HG03575 (cell line): Measurements from ENCODE around the gene GFAP.

Experiments used
- ATAC-seq: cut with Tn5 transposase; IDR thresholded peaks from one replicate; pipeline ENCODE4 v1.9.1; 2021; ENCODE audit not compliant: unreplicated experiment, insufficient number of reproducible peaks, low FRiP score; ENCODE audit errors: extremely low read depth

GFAP gene

GRCh38 chr17:44932787-44933097 is 17.4 kb upstream of the GFAP start:
- ATAC-seq: no peak

DNA sequence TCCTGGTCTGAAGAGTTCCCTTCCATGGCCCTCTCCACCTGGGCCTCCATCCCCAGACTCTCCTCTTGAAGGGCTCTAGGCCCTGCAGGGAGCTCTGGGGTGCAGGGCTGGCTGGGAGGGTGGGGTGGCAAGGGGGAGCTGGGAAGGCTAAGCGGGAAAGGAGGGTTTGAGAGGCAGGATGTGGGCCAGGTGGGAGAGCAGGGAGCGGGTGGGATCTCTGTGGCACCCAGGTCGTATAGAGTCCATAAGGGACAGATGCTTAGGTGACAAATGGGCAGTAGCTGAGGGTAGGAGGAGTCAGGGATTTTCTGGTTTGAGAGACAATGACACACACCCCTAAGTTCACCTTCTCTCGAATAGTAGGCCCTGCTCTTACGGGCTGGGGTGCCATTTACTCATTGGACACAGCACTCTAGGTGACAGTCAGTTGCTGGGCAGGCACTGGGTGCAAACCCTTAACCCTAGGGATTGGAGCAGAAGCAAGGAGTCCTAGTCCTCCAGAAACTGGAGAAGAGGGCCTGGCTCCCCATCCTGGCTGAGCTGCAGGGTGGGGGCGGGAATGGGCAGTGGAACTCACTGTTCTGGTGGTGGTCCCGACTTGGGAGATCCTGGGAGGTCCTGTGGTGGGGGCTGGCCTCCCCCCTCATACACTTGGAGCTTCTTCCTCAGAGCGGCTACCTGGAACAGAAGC is 16.9 kb upstream of the GFAP start:
- ATAC-seq: no peak

GRCh38 chr17:44931376-44931775 is 16.1 kb upstream of the GFAP start:
- ATAC-seq: no peak

DNA sequence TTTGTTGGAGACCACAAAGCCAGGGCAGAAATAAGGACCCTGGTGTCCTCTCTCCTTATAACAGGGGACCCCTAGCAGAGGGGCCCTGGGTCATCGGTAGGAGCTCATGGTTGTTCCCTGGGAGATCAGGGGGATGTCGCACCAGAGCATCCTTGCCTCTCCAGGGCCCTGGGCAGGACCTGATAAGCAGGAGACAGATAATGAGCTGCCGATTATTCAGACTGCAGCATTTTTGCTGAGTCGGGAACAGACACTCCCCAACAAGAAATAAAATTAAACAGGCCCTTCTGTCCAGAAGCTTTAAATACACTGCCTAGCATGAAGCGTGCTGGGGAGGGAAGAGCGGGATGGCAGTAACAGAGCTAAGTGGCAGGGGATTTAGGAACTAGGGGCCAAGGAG is 15.4 kb upstream of the GFAP start:
- ATAC-seq: no peak

DNA sequence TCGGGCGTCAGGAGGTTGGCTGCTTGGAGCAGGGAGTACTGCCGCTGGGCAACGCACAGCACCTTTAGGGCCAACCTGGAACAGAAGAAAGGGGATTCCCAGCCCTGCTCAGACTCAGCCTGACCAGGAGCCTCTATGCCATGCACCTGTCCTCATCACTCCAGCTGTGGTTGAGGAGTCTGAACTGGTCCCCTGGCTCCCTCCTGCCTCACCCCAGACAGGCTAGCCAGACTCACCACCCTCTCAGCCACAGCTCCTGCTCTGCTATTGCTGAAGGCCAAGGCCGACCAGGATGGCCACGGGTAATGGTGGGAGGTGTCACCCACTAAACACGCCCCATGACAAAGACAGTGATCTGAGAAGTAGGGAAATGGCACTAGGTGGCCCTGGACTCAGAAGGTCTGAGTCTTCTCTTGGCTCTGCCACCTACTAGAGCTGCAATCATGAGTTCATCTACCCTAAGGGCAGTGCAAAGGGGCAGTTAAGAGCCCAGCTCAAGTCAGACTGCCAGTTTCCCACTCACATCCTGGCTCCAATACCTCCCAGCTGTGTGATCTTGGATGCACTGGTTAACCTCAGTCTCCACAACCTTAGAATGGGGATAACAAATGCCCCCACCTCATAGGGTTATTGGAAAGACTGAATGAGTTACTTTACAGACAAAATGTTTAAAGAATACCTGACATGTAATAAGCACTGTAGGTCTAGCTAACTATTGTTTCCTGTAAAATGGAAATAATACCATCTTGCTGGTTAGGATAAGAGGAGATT is 13.8 kb upstream of the GFAP start:
- ATAC-seq: no peak

DNA sequence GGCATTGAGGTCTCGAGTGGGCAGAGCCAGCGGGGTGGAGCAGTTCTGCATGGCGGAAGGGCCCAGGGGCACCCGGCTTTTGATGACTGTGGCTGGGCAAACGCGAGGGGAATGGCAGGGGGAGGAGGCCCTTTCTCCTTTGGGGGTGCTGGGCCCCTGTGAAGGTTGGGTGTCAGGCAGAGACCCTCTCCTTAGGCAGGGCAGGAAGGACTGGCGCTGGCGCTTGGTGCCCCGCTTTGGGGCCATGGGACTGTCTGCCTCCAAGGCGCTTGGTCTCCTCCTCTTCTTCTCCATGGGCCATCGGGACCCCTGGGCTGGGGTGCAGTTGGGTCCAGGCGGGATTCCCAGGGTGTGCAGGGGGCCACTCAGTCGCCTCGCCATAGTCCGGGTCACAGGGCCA is 12.8 kb upstream of the GFAP start:
- no peak for ATAC-seq

- no peak for ATAC-seq
Observed at GRCh38 chr17:44927696-44928095, 12.4 kb upstream of the GFAP start.

DNA sequence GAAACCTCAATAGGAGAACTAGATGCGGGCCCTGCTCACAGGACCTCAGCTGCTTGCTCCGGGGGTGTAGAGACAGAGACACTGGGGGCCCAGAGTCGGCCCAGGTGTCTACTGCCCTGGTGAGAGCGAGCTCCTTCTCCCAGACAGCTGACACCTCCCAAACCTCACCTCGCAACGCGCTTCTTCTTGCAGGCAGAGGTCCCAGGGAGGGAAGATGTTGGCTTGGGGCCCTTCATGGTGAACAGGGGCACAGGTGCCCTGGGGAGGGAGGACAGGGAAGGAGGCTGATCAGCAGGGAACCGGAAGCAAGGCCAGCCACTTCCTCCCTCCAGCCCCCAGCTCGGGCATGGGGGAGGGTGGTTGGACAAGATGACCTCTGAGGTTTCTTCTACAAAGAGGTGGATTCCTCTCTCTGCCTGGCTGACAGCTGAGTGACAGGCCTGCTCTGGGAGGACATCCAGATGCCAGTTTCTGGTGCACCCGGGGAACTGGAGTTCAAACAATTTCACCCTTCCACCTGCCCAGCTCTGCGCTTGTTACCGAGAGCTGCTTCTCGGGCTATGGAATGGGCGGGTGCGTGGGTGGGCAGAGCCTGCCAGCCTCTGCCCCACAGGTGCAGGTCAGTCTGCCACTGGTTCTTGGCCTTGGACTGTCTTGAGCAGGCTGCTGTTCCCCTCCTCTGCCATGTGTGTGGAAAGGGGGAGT is 11.7 kb upstream of the GFAP start:
- ATAC-seq: no peak

DNA sequence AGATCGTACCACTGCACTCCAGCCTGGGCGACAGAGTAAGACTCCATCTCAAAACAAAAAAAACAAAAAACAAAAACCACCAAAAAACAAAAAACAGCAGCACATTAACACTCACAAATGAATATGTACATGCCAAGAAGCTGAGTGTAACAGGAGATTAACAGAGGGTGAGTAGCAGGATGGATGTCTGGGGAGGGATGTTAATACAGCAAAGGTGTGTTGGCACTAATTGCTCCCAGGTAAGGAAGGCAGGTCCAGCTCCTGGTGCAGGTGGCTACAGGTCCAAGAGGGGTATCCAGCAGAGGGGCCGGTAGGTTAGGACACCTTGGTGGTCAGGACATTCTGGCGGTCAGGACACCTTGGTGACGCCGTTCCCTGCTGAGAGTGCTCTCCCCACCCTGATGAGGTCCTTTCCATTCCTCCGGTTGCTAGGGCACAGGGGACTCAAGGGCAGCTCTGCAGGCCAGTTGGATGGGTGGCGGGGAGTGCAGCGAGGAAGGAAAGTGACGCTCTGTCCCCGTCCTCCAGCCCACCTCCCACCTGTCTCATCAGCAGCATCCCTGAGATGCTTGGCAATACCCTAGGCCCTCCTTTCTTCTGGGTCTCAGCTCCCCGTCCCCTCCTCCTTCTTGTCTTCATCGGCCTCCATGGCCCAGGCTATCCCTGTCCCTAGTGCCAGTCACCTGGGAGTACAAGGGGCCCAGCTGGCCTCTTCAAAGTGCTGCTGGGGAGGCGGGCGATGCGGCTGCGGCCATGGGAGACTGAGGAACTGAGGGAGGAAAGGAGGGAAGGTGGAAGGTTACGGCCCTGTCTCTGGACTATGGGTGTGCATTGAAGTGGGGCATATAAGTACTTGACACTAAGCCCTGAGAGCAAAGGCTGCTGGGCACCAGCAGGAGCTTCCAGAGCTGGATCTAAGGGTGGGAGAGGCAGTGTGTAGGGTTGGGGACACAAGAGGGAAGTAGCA is 10.7 kb upstream of the GFAP start:
- no peak for ATAC-seq

- no peak for ATAC-seq
Observed at GRCh38 chr17:44924107-44924544, 8.8 kb upstream of the GFAP start.

DNA sequence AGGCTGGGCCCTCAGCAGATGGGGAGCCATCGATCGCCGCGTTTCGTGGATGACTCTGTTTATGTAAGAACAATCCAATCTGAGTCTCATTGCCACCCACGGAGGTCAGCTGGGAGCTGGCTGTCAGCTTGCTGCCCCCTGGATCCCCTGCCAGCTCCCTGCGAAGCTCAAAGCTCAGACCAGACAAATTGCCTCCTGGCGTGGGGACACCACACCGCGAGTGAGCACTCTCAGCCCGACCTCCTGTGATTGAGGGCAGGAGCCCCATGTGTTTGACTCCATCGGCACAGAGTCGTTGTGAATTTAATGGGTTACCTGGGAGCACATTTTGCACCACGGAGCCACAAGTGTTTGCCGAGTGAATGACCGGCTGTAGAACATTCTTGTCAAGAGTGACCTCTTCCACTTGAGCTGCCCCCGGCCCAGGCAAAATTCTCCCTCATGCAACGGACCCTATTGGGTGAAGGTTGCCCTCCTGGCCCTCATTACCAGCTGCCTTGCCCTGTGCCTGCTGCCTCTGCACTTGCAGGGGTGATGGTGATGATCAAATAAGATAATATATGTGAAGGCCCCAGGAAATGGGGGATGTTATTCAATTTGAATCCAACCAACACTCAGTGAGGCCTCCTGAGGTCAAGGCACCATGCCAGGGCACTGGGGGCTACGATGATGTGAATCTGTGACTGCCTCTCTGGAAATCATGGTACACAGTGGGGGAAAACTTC is 7.6 kb upstream of the GFAP start:
- ATAC-seq: no peak

DNA sequence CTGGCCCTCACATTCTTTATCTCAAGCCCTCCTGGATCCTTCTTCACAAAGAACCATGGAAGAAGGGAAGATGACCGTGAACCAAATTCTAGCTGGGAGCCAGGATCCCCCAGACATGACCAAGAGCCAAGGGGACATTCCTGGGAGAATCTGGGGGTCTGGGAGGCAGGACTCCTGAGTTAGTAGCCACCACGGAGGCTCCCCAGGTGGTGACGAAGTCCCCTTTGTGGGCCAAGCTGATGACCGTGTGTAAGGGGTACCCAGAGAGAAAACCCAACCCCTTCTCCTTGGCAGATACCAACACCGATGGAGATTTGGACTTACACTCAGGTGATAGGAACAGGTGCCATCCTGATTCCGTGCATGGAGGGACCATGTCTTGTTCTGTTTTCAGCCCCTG is 6.8 kb upstream of the GFAP start:
- no peak for ATAC-seq

DNA sequence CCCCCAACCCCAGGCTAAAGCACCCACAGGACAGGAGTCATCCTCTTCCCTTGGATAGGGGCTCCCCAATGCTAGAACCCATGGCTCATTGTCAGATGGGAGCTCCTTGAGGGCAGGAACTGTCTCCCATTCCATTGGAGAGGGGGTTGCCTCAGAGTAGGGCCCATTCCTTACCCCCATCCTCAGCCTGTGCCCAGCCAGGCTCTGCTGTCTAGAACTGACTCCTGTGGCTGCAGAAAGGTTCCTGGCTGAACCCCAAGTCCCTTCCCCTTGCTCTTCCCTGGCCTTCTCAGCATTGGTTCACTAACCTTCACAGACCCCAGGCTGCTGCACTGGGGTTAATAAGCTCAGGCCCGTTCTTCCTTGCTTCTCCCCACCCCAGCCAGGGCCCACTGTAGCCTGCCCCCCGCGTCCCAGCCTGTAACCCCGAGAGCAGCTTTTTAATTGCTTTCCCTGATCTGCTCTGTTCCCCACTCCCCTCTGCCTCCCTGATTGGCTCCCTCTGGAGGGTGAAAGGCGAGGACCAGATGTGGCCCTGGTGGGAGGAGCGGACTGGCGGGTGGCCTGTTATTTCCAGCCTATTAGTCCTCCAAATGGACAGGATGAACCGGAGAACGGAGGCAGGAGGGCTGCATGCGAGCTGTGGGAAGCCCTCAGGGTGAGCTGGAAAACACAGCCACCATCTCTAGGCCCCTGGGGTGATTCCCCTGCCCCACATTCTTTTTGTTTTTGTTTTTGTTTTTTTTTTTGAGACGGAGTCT is 6.0 kb upstream of the GFAP start:
- ATAC-seq: no peak

DNA sequence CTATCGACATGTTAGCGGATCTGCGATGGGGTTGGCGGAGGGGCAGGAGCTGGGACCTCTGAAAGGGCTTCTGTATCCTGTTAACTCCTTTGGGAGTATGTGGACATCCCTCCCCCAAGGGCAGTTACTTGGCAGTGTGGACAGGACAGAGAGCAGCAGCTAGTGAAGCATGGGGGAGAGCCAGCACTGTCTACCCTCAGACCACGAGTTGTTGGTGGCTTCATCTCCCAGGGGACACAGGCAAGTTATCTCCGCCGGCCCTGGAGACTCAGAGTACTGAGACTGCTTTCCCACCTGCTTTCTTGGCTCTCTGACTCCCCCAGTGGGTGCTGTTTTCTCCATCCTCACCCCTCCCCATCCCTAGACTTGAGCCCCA is 5.3 kb upstream of the GFAP start:
- no peak for ATAC-seq

DNA sequence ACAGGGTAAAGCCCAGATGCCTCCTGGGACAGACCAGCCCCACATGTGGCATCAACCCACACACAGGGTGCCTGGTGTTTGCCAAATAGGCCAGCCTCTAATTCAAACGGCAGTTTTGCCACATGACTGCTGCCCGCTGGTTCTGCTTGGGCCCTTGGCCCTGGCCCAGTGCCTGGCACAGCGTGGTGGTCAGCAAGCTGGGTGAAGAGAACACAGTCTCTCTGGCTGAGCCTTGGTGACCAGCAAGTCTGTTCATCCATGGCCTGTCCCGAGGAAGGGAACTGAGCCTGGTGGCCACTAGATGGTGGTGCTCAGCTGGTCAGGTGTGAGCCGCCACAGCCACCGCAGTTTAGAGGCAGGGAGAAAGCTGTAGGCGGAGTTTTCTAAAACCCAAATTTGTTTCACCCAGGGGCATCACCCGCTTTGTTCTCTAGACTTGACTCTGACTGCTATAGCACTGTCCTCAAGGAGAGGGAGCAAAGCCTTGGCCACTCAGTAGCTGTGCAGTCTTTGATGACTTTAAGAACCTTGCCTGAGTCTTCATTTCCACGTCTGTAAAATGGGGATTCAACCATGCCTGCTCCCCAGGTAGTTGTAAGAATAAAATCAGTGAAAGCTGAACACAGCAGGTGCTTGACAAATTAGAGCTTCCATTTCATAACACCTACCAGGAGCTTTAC is 4.7 kb upstream of the GFAP start:
- ATAC-seq: no peak

DNA sequence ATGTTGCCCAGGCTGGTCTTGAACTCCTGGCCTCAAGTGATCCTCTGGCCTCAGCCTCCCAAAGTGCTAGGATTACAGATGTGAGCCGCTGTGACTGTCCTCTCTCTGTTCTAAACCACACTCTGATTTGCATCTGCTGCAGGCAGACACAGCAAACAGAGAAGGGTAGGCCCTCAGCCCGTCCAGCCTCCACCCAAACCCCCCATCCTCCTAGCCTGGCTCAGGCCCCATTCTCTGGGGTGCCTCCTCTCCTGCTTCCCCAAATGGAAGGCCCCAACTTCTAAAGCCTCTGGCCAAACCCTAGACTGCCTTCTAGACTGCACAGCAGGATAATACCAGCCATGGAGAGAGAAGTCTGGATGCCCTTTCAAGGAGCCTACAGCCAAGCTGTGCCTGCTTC is 4.1 kb upstream of the GFAP start:
- ATAC-seq: no peak

DNA sequence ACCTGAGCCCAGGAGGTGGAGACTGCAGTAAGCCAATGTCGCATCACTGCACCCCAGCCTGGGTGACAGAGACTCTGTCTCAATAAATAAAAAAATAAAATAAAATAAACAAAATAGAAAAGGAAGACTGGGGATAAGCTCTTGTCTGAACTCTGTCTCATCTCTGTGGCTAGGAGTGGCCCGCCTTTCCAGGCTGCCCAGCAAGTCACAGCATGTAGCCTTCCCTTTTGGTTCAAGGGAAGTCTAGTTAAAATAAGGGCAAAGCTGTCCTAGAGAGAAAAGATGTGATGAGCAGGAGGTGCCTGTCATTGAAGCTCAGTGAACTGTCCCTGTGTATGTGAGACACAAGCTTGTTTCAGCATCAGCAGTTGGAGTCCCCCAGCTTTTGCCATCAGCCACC is 2.7 kb upstream of the GFAP start:
- ATAC-seq: no peak
